Bronchial epithelial cell (primary cell): ENCODE results near the gene PPP1R14D. TPM values are rescaled to one million over a fixed set of nuclear protein-coding genes. Genes with fewer than 3 reads are reported as not detected.

Experiments used
- DNase-seq: peaks from one replicate; pipeline ENCODE4 v3.0.0-alpha.2; 2010; ENCODE audit warnings: low read depth
- FAIRE-seq: peaks from 2 replicates; lab custom pipeline; 2011; peaks lifted over from hg19 to GRCh38; lab: Jason Lieb, UNC
- H3K27me3 ChIP-seq: 2 replicates; pipeline ENCODE4 v1.5.1; 2011; ENCODE audit warnings: low read length; ENCODE audit not compliant: control insufficient read depth, insufficient read depth
- H3K36me3 ChIP-seq: 2 replicates; pipeline ENCODE4 v1.5.1; 2011; ENCODE audit warnings: low read length; ENCODE audit not compliant: control insufficient read depth, insufficient read depth
- H3K4me3 ChIP-seq: 2 replicates; pipeline ENCODE4 v1.5.1; 2011; ENCODE audit warnings: mild to moderate bottlenecking, low read depth, low read length, control low read depth
- CTCF ChIP-seq: IDR thresholded peaks from 2 replicates; pipeline ENCODE4 v1.5.1; 2011; ENCODE audit warnings: mild to moderate bottlenecking, moderate library complexity, low read length, control low read depth, inconsistent platforms; ENCODE audit not compliant: insufficient read depth, severe bottlenecking
- total RNA-seq: library from RNA; depleted of rRNA; stranded (reverse); fragments of >200 nt; gene quantifications from 2 replicates; pipeline ENCODE4 v1.2.1, GENCODE V29; 2014

Gene PPP1R14D
- total RNA-seq, 1 donor from 2014 or later = not detected

- Histone ChIP-seq H3K4me3 (no peak overlapping the region), H3K27me3 (no peaks in the 10 kb centered on the region), H3K36me3 (peaks cover under 1% of the 10 kb centered on the region)
- DNase-seq (no peak), FAIRE-seq (no peak)
- TF ChIP-seq CTCF = no peak
Measured at GRCh38 chr15:40766194-40766815, 62.2 kb downstream of the PPP1R14D start.

Other genes with a start within 250 kb of the PPP1R14D start
- 0.53 and 1.0 TPM in 2 replicates for gene KNL1, start 234.5 kb downstream of the PPP1R14D start, total RNA-seq
- 0.53 and 0.64 TPM in 2 replicates for gene RAD51, start 133.5 kb downstream of the PPP1R14D start, total RNA-seq
- gene RMDN3, start 73.5 kb downstream of the PPP1R14D start, total RNA-seq = 15.0 and 20.1 TPM in 2 replicates
- gene GCHFR, start 64.6 kb downstream of the PPP1R14D start, total RNA-seq = 12.4 and 13.8 TPM in 2 replicates
- gene C15orf62, start 58.7 kb downstream of the PPP1R14D start, total RNA-seq = 1.8 and 2.7 TPM in 2 replicates
- 30.3 and 34.0 TPM in 2 replicates for gene ZFYVE19, start 21.6 kb downstream of the PPP1R14D start, total RNA-seq
- gene DNAJC17, start 21.2 kb downstream of the PPP1R14D start, total RNA-seq = 21.1 and 30.7 TPM in 2 replicates
- 145 and 191 TPM in 2 replicates for gene SPINT1, start 15.3 kb upstream of the PPP1R14D start, total RNA-seq
- 7.1 and 38.7 TPM in 2 replicates for gene RHOV, start 45.5 kb upstream of the PPP1R14D start, total RNA-seq
- gene VPS18, start 65.7 kb upstream of the PPP1R14D start, total RNA-seq = 26.3 and 30.6 TPM in 2 replicates
- gene DLL4, start 100.6 kb upstream of the PPP1R14D start, total RNA-seq = 0.13 TPM in 1 of 2 replicates, not detected in the other
- 24.7 and 59.8 TPM in 2 replicates for gene CHAC1, start 124.8 kb upstream of the PPP1R14D start, total RNA-seq